Measurements from ENCODE around the gene CEP131.

The CEP131 gene

GRCh38 chr17:81251094-81251708 lies 28.4 kb upstream of the CEP131 start:
- peak; percentile 95 for DNase-seq

DNA sequence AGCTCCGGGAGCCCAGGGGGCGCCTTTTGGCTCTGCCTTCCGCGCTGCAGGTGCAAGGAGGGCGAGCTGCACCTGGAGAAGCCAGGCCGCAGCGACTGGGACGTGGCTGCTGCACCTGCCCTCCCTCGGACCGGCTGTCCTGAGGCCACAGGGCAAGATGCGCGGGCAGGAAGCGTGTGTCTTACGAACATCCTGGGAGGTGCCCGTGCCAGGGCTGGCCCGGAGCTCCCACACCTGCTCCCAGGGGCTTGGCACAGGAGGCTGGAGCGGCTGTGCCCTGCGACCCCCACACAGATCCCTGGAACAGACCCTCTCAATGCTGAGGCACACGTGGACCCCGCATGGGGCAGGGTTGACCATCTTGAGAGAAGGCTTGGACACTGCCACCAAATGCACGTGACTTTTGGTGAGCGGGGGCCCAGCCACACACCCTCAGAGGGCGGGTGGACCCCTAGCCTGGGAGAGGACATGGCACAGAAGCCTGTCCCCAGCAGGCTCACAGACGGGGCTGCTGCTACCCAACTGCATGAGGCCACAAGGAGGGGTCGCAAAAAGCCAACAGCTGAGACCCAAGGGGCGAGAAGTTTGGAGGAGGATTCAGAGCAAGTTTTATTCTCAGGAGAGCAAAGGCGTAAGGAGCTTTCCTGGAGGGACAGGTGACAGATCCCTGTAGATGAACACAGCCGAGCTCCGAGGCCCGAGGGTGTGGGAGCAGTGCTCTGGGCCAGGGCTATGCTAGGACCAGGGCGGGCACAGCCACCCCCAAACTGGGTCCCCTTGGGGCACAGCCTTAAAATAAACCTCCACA lies 27.7 kb upstream of the CEP131 start:
- peak; percentile 62 for DNase-seq

- no peak for DNase-seq
These were observed 26.7 kb upstream of the CEP131 start for GRCh38 chr17:81249223-81250040.

- no peak for DNase-seq
These were observed 25.9 kb upstream of the CEP131 start for GRCh38 chr17:81248649-81249048.

DNA sequence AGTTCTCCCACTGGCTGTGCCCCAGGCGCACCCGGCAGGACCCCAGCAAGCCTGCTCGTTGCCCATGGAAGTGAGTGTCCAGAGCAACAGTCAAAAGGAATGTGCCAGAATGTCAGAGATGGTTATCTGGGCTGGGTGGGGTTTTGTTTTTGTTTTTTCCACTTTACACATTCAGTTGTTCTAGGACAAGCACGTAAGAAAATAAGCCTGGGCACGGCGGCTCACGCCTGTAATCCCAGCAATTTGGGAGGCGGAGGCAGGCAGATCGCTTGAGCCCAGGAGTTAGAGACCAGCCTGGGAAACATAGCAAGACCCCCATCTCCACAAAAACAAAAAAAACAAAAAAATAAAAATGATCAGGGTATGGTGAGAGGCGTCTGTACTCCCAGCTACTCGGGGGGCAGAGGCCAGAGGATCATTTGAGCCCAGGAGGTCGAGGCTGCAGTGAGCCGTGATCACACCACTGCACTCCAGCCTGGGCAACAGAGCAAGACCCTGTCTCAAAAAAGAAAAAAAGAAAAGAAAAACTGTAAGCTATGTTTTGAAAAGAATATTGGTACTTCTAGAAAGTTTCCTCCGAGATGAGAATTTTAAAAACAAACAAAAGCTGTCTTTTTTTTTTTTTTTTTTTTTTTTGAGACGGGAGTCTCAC lies 24.7 kb upstream of the CEP131 start:
- no peak for DNase-seq

DNA sequence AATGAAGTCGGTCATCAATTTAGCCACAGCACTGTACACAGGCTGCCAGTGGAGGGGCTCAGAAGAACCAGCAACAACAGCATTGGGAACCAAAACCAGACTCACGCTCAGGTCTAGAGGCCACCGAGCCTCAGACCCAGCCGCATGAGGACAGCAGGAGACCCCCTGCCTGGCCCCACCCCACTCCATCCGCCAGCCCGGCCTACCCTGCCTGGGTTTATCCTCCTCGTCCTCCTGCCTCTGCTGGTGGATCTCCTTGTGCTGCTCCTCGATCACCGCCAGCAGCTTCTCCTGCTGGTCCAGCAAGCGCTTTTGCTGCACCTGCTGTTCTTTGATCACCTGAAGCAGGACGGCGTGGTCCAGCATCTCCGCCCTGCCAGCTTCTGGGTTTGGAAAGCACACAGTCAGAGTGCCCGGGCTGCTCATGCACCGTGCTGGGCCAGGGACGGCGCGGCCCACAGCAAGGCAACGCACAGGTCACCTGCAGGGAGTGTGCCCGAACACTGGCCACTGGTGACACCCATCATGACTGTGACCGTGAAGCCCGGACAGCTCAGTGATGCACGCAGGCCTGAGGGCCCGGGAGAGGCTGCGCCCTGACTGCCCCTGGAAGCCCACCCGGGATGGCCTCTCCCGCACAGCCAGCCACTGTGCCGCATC lies 24.0 kb upstream of the CEP131 start:
- DNase-seq, result no peak

GRCh38 chr17:81246343-81246670 lies 23.5 kb upstream of the CEP131 start:
- no peak for DNase-seq

DNA sequence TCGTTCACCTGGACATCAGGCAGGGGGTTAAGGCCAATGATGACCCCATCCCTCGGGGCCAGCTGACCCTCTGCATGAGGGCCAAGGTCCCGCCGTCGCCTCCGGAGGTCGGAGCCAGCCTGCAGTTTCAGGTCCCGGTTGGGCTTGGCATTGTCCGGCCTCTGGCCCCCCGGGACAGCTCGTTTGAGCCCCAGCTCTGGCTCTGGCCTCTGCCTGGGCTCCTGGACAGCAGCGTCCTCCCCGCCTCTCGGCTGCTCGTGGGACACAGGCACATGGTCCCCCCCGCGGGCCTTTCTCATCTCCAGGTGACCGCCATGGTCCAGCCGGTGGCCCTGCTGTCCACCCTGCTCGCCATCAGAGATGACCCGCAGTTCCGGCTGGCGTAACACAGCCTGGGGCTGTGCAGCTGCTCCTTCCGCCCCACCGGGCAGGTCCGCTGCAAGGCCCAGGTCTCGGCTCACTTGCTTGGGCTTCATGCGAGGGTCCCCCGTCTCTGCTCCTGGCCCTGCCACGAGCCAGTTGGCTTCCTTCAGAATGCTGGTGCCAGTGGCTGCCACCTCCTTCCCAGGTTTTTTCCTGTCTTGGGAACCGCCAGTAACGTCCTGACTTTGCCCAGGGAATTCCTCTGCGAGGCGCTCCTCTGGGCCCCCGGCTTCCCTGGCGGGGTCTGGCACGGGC lies 23.0 kb upstream of the CEP131 start:
- DNase-seq, result no peak

- DNase-seq, result no peak
These were observed 22.4 kb upstream of the CEP131 start for GRCh38 chr17:81245024-81245664.

GRCh38 chr17:81244358-81245023 lies 21.7 kb upstream of the CEP131 start:
- DNase-seq, result no peak

- DNase-seq, result no peak
These were observed 20.5 kb upstream of the CEP131 start for GRCh38 chr17:81243333-81243664.

DNA sequence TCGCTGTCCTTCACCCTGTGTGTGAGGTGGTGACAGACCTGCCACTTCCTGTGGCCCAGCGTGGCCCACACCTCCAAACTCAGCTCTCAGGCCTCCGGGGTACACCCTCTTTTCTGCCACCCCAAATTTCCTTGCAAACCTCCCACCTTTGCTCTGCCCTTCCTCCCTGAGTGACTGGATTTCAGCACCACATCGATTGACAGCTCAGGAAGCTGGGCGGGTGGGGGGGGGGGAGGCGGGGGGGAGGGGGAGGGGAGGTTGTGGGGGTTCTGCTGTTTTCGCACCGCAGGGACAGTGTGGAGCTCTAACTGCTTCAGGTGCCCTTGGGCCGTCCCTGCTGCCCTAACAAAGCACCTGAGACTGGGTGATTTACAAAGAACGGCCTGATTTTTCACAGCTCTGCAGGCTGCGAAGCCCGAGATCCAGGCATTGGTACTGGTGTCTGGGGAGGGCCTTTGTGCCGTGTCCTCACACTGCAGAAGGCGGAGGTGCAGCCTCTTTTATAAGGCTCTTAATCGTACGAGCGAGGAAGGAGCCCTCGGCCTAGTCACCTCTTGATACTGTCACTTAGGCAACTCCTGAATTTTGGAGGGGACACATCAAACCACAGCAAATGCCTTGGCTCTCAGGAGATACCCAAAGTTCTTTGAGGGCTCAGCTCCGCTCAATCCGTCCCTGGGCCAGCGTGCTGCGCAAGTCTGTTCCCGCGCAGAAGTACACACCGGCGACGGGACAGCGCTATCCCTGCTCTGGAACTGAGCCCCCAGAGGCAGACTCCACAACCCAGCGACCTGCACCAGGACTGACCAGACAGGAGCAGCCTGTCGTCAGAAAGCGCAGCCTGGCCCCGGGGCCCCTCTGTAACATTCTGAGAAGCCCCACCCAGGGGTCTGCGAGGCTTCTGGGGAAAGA lies 19.9 kb upstream of the CEP131 start:
- no peak for DNase-seq

GRCh38 chr17:81241648-81242420 lies 19.1 kb upstream of the CEP131 start:
- DNase-seq, result no peak

DNA sequence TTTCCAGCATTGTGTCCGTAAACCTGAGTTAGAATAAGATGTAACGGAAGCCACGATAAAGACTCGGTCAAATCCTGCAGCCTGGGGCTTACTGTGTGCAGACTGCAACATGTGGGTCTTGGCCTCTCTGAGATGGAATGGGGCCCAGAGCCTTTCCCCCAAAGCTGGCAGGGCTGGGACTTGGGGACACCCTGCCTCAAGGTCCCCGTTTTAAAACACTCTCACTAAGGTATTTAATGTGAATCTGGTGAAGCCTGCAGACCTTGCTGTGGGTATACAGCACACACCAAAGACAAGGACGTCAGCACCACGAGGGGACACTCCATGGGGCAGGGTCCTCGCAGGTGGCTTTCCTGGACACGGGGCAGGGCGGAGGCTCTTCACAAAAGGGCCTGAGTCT lies 18.4 kb upstream of the CEP131 start:
- no peak for DNase-seq

- DNase-seq, result no peak
These were observed 18.0 kb upstream of the CEP131 start for GRCh38 chr17:81240761-81241160.

DNA sequence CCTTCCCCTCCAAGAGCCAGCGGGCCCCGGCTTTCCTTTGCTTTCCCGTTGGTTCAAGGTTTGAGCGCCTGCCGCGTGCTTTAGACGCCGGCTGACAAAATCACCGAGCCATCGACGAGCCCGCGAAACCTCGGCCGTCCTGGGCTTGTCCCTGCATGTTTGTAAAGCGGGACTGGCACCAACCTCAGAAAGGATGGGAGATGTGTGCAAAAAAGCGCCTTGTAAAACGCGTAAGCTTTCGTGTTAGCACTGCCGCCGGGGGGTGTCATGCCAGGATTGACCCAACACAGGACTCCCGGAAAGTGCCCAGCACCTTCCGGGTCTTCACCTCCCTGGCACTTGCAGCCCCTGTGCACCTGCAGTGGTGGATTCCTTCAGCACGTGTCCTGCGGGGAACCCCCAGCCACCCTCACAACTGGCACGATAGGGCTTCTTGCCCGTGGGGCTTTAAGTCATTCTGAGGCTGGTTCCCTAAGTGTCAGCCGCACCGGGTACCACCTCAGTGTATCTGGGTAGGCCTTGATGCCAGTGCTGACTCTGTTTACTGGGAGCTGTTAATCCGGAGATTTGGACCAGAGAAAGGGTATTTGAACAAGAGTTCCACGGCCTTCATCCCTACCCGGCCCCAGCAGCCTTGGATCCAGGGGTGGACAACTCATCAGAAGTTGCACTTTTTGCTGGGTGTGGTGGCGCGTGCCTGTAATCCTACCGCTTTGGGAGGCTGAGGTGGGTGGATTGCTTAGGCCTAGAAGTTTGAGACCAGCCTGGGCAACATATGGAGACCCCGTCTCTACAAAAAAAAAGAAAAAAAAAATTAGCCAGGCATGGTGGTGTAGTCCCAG lies 17.2 kb upstream of the CEP131 start:
- no peak for DNase-seq

GRCh38 chr17:81238815-81239713 lies 16.3 kb upstream of the CEP131 start, which contains the start of the genes NDUFAF8 and TEPSIN:
NDUFAF8 (plus strand) TSS chr17:81239318; CDS start chr17:81239364, 46 bp downstream.
TEPSIN (minus strand) TSS chr17:81239055; CDS start chr17:81239033, 22 bp downstream.
- peak; percentile 98 for DNase-seq

All from NCI-H1105 (cell line).